ENCODE measurements around the gene PARS2. TPM values are rescaled to one million over a fixed set of nuclear protein-coding genes. Genes with fewer than 3 reads are reported as not detected.
A peak's percentile ranks its signal among the peaks of the same experiment; 100 is the strongest.

PARS2 gene
- total RNA-seq, 1 donor from 2014 or later = 6.5 TPM

DNA sequence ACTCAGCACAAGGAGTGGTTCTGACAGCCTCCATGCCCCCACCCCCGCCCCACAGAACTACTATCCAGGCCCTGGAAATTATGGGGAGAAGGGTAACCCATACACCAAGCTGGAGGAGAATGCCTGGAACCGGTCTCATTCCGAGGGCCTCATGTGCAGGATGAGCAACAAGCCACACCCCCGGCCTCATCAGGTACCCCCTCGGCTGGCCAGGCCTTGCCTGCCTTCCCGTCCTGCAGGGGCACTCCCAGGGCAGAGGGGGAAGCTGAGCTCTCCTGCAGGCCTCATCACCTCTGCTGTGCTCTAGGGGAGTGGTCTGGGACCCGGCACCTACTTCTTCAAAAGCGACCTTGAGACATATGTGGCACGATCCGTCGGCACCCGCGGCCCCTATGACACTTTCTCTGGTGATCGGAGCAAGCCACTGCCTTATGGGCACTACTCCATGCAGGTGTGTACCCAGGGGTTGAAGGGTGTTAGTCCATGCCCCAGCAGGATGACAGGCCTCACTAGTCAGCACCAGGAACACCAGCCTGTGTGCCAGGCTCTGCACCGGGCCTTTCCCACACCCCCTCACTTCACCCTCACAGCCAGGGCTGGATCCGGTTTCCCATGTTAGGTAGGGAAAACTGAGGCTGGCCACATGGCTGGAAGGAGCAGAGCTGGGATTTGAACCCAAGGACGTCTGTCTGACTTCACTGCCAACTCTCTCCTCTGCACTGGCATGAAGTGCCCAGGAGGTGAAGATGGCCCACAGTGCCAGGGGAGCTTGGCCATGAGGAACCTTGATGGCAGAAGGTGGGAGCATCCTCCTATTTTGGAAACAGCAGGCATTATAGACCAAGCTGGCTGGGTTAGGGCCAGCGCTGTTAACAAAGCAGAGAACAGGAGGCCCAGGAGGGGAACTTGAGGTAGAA is 47.7 kb upstream of the PARS2 start:
- H3K4me3 Mint-ChIP-seq (ENCODE audit: unreplicated experiment) = no peak overlapping the region
- no peaks in the 10 kb centered on the region for H3K4me1 Mint-ChIP-seq (ENCODE audit: unreplicated experiment)
- H3K27me3 Mint-ChIP-seq (ENCODE audit: unreplicated experiment) = peaks cover 2% of the 10 kb centered on the region
- no peak for DNase-seq (ENCODE audit: low spot score)
- TF ChIP-seq, protein P1, sequence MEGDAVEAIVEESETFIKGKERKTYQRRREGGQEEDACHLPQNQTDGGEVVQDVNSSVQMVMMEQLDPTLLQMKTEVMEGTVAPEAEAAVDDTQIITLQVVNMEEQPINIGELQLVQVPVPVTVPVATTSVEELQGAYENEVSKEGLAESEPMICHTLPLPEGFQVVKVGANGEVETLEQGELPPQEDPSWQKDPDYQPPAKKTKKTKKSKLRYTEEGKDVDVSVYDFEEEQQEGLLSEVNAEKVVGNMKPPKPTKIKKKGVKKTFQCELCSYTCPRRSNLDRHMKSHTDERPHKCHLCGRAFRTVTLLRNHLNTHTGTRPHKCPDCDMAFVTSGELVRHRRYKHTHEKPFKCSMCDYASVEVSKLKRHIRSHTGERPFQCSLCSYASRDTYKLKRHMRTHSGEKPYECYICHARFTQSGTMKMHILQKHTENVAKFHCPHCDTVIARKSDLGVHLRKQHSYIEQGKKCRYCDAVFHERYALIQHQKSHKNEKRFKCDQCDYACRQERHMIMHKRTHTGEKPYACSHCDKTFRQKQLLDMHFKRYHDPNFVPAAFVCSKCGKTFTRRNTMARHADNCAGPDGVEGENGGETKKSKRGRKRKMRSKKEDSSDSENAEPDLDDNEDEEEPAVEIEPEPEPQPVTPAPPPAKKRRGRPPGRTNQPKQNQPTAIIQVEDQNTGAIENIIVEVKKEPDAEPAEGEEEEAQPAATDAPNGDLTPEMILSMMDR (IDR thresholded peaks at IDR 0.05; ENCODE audit: unreplicated experiment) = no peak
- H3K36me3 Mint-ChIP-seq (ENCODE audit: low read depth, unreplicated experiment) = no peaks in the 10 kb centered on the region
- H3K9me3 Mint-ChIP-seq (ENCODE audit: unreplicated experiment) = no peaks in the 10 kb centered on the region
- H3K27ac Mint-ChIP-seq (ENCODE audit: unreplicated experiment) = no peak overlapping the region

DNA sequence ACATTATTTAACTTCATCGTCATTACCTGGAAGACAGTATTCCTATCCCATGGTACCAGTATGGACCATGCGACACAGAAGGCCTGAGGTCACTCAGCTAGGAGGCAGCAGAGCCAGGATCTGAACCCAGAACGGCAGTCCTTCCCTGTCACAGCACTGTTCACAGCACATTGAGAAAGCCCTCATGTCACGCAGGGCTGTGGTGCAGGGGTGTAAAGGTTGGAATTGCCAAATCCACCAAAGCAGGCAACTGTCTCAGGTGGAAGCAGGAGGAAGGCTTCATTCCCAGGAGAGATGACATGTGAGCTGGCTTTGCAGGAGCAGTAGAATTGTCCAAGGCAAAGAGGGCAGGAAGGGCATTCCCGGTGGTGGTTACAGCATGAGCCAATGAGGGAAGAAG is 46.7 kb upstream of the PARS2 start:
- Mint-ChIP-seq H3K4me1 (ENCODE audit: unreplicated experiment) (no peaks in the 10 kb centered on the region), H3K9me3 (ENCODE audit: unreplicated experiment) (no peaks in the 10 kb centered on the region), H3K27ac (ENCODE audit: unreplicated experiment) (no peak overlapping the region), H3K36me3 (ENCODE audit: low read depth, unreplicated experiment) (no peaks in the 10 kb centered on the region), H3K27me3 (ENCODE audit: unreplicated experiment) (peaks cover 4% of the 10 kb centered on the region), H3K4me3 (ENCODE audit: unreplicated experiment) (peak overlapping the region; percentile 23)
- TF ChIP-seq, protein P1 (IDR thresholded peaks at IDR 0.05; ENCODE audit: unreplicated experiment) = no peak
- DNase-seq (ENCODE audit: low spot score) = no peak

DNA sequence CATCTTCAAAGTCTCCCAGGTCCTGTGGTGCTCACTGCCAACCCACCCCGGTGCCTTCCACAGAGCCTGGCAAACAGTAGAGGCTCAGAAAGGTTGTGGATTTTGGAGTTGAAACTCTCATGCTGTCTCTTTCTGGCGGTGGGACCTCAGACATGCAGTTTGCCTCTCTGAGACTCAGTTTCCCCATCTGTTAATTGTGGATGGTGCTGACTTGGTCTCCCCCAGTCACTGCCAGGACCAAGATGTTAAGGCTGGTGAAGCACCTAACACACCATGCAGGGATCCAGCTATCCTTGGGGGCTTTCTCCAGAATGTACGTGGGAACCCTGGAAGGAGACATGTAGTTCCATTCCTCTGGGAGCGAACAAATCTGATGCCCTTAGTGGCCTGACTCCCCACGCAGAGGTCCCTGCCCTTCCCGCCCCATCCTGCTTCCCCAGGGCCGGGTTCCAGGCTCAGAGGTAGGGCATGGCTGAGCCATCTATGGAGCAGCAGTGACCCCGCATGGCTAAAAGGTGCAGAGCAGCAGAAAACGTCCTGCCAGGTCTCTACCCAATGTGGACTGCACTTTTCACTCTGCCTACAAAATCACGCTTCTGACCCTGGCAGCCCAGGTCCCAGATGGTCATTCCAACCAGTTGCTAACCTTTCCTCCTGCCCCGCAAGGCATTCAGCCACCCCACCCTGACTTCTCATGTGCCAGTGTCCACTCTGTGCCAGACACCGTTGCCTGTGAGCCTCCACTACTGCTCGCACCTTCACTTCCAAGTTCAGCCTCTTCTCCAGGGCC is 46.0 kb upstream of the PARS2 start:
- H3K27ac Mint-ChIP-seq (ENCODE audit: unreplicated experiment) = no peak overlapping the region
- peaks cover 4% of the 10 kb centered on the region for H3K27me3 Mint-ChIP-seq (ENCODE audit: unreplicated experiment)
- H3K4me3 Mint-ChIP-seq (ENCODE audit: unreplicated experiment) = no peak overlapping the region
- H3K9me3 Mint-ChIP-seq (ENCODE audit: unreplicated experiment) = no peaks in the 10 kb centered on the region
- DNase-seq (ENCODE audit: low spot score) = peak; percentile 83
- H3K4me1 Mint-ChIP-seq (ENCODE audit: unreplicated experiment) = no peaks in the 10 kb centered on the region
- H3K36me3 Mint-ChIP-seq (ENCODE audit: low read depth, unreplicated experiment) = no peaks in the 10 kb centered on the region
- TF ChIP-seq, protein P1 (IDR thresholded peaks at IDR 0.05; ENCODE audit: unreplicated experiment) = peak; percentile 25

DNA sequence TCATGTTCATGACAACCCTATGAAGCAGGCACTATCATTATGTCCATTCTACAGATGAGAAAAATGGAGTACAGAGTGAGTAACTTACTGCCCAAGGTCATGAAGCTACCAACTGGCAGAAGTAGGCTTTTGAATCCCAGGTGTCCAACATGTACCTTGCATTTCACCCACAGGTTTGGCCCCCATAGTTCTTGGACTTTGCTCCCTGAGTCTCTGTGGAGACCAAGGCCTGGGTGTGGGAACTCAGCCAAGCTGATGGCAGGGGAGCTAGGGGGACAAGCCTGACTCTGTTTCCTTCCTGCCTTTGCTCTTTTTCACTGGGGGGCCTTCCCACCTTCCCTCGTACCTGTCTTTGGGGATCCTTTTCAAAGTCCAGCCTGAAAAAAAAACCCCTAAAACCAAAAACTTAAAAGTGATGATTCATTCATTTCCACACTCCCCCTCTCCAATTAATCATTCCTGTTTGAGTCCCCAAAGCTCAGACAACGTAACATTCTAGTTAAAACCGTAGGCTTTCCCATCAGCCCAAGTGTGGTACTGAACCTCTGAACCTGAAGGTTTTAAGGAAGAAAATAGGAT is 45.3 kb upstream of the PARS2 start:
- no peak overlapping the region for H3K27ac Mint-ChIP-seq (ENCODE audit: unreplicated experiment)
- peaks cover 4% of the 10 kb centered on the region for H3K27me3 Mint-ChIP-seq (ENCODE audit: unreplicated experiment)
- no peaks in the 10 kb centered on the region for H3K36me3 Mint-ChIP-seq (ENCODE audit: low read depth, unreplicated experiment)
- TF ChIP-seq, protein P1 (IDR thresholded peaks at IDR 0.05; ENCODE audit: unreplicated experiment) = no peak
- no peak overlapping the region for H3K4me3 Mint-ChIP-seq (ENCODE audit: unreplicated experiment)
- no peak for DNase-seq (ENCODE audit: low spot score)
- no peaks in the 10 kb centered on the region for H3K9me3 Mint-ChIP-seq (ENCODE audit: unreplicated experiment)
- no peaks in the 10 kb centered on the region for H3K4me1 Mint-ChIP-seq (ENCODE audit: unreplicated experiment)
